ENCODE measurements around the gene EFCAB11.

Gene EFCAB11

GRCh38 chr14:89858089-89858488, 96.4 kb downstream of the EFCAB11 start:
- DNase-seq = no peak

- no peak for DNase-seq
These were observed 97.6 kb downstream of the EFCAB11 start for GRCh38 chr14:89856871-89857345.

GRCh38 chr14:89855961-89856656, 98.4 kb downstream of the EFCAB11 start:
- no peak for DNase-seq

- no peak for DNase-seq
These were observed 100.4 kb downstream of the EFCAB11 start for GRCh38 chr14:89853936-89854693.

- DNase-seq = no peak
These were observed 103.4 kb downstream of the EFCAB11 start for GRCh38 chr14:89851106-89851505.

GRCh38 chr14:89849931-89850330, 104.6 kb downstream of the EFCAB11 start:
- DNase-seq = no peak

- no peak for DNase-seq
These were observed 106.4 kb downstream of the EFCAB11 start for GRCh38 chr14:89848165-89848564.

- no peak for DNase-seq
These were observed 109.2 kb downstream of the EFCAB11 start for GRCh38 chr14:89845346-89845745.

- no peak for DNase-seq
These were observed 110.0 kb downstream of the EFCAB11 start for GRCh38 chr14:89844508-89844907.

- DNase-seq = no peak
These were observed 111.7 kb downstream of the EFCAB11 start for GRCh38 chr14:89842837-89843236.

- no peak for DNase-seq
These were observed 112.7 kb downstream of the EFCAB11 start for GRCh38 chr14:89841851-89842250.

- no peak for DNase-seq
These were observed 117.6 kb downstream of the EFCAB11 start for GRCh38 chr14:89836830-89837469.

- DNase-seq = no peak
These were observed 120.9 kb downstream of the EFCAB11 start for GRCh38 chr14:89833661-89834060.

- DNase-seq = no peak
These were observed 121.4 kb downstream of the EFCAB11 start for GRCh38 chr14:89833120-89833532.

- no peak for DNase-seq
These were observed 125.9 kb downstream of the EFCAB11 start for GRCh38 chr14:89828471-89829165.

- no peak for DNase-seq
These were observed 127.3 kb downstream of the EFCAB11 start for GRCh38 chr14:89827265-89827664.

- no peak for DNase-seq
These were observed 127.9 kb downstream of the EFCAB11 start for GRCh38 chr14:89826596-89826995.

- DNase-seq = no peak
These were observed 130.8 kb downstream of the EFCAB11 start for GRCh38 chr14:89823743-89824142.

GRCh38 chr14:89814126-89814525, 140.4 kb downstream of the EFCAB11 start:
- no peak for DNase-seq

- no peak for DNase-seq
These were observed 140.9 kb downstream of the EFCAB11 start for GRCh38 chr14:89813617-89814031.

GRCh38 chr14:89811954-89812575, 142.5 kb downstream of the EFCAB11 start:
- no peak for DNase-seq

- no peak for DNase-seq
These were observed 144.4 kb downstream of the EFCAB11 start for GRCh38 chr14:89810101-89810500.

- DNase-seq = no peak
These were observed 146.6 kb downstream of the EFCAB11 start for GRCh38 chr14:89807892-89808291.
